Choroid plexus epithelial cell (primary cell): ENCODE data around the gene ANKRD22.

Experiments
- DNase-seq: peaks from one replicate; pipeline ENCODE4 v3.0.0-alpha.2; 2010; ENCODE audit warnings: low read depth
- H3K4me3 ChIP-seq: 2 replicates; pipeline ENCODE4 v1.5.1; 2011; ENCODE audit warnings: low read depth, mild to moderate bottlenecking, control low read depth, low read length, moderate library complexity
- CTCF ChIP-seq: conservative IDR thresholded peaks from 2 replicates; pipeline ENCODE4 v1.5.1; 2011; ENCODE audit warnings: low read depth, mild to moderate bottlenecking, control low read depth, inconsistent platforms, low read length, moderate library complexity

The ANKRD22 gene

GRCh38 chr10:88828310-88828709 lies 23.3 kb downstream of the ANKRD22 start:
- no peak for DNase-seq
- no peak overlapping the region for H3K4me3 ChIP-seq
- no peak for TF ChIP-seq CTCF

DNA sequence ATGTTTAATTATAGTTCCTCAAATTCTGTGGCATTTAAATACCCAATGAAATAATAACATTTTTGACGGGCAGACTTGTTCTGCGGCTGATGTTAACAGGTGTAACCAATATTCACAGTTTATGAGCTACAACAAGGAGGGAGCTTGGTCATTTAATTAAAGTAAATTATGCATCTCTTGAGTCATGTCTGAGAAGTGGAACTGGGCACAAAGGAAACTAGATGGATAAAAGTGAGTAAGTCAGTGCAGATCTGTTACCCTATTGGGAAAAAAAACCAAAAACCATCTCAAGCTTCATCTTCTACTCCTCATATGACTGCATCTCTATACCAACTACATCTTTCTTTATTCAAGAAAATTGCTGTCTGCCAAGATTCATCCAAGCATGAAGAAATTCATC lies 24.0 kb downstream of the ANKRD22 start:
- H3K4me3 ChIP-seq = no peak overlapping the region
- no peak for TF ChIP-seq CTCF
- no peak for DNase-seq

GRCh38 chr10:88826388-88826787 lies 25.3 kb downstream of the ANKRD22 start:
- no peak overlapping the region for H3K4me3 ChIP-seq
- TF ChIP-seq CTCF = no peak
- DNase-seq = no peak

DNA sequence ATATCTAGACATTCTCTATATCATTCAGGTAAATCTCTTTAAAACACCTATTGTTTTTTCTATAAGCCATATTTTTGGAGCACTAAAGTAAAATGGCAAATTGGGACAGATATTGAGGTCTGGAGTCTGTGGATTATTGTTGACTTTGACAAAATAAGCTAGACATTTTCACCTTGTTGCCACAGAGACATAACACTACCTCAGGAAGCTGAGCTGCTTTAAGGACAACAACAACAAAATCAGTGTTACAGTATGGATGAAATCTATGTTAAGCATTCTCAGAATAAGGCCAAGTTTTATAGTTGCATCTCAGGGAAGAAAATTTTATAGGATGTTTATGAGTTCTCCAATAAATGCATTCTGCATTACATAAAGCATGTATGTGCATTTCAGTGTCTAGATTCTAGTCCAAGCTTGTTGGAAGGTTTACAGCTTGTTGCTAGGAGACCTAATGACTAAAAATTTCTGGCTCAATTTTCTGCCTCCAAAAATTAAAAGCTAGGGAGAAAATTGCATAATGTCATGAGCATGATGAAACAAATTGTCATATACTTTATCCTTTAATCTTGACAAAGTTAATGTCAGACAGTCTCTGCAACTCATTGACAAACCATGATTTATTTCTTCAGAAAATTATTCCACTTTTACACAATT lies 30.8 kb downstream of the ANKRD22 start:
- H3K4me3 ChIP-seq = no peak overlapping the region
- no peak for TF ChIP-seq CTCF
- DNase-seq = peak; percentile 80

GRCh38 chr10:88819290-88819689 lies 32.4 kb downstream of the ANKRD22 start:
- no peak for TF ChIP-seq CTCF
- H3K4me3 ChIP-seq = no peak overlapping the region
- peak; percentile 47 for DNase-seq

DNA sequence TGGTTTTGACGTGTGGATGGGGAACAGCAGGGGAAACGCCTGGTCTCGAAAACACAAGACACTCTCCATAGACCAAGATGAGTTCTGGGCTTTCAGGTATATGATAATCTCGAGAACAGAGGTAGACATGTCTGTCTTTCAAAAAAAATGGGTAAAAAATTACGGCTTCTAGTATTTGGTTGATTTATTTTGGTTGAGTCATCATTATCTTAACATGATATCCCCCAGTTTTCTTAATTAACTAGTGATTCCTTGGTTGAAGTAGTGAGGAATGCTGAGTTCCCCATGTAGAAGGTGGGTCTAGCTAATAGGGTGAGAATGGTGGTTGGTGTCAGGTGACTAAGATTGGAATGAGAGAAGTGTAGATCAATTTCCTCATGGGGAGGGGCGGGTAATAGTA lies 38.4 kb downstream of the ANKRD22 start:
- no peak for DNase-seq
- H3K4me3 ChIP-seq = no peak overlapping the region
- TF ChIP-seq CTCF = no peak

DNA sequence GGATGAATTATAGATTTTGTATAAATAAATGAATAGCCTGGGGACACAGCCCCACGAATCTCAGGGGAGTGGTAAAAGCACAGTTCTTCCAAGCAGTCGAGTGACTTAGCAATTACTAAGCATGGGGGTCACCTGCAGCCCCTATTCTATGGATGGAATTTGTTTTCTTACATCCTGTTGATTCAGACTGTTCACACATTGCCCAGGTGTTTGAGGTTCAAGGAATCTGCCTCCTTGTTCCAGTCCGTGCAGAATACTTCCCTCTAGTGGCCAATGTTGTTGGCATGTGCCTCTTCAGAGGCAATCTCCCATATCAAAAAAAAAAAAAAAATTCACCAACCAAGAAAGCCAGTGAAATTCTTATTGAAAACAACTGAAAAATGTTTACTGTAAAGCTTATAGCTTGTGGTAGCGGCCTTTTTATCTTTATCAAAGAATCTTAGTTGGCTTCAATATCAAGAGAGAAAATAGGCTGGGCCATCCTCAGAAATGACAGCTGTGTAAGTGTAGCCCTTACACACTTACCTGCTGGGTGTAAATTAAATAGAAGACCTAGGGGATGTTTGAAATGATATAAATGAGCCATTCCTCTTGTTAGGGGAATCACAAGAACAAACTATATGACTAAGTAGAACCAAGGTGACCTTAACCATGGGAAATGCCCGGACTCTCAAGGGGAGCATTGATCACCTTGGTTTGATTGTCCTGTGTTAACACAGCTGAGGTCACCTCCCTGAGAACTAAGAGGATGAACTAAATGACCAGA lies 41.3 kb downstream of the ANKRD22 start:
- H3K4me3 ChIP-seq = no peak overlapping the region
- DNase-seq = peak; percentile 88
- TF ChIP-seq CTCF = peak; percentile 91
